C4-2B (cell line): ENCODE data around the gene CDKN1C.

Source experiments
- H3K27ac ChIP-seq: fragments of 450-650 bp; 2 replicates; pipeline ENCODE4 v1.5.1; 2017
- ZFX ChIP-seq: fragments of 450-650 bp; IDR thresholded peaks from 2 replicates; pipeline ENCODE4 v1.6.1; 2017
- TF ChIP-seq, protein P1 (sequence below): fragments of 450-650 bp; conservative IDR thresholded peaks from 2 replicates; pipeline ENCODE4 v1.5.1; 2017; ENCODE audit warnings: mild to moderate bottlenecking

Gene CDKN1C

DNA sequence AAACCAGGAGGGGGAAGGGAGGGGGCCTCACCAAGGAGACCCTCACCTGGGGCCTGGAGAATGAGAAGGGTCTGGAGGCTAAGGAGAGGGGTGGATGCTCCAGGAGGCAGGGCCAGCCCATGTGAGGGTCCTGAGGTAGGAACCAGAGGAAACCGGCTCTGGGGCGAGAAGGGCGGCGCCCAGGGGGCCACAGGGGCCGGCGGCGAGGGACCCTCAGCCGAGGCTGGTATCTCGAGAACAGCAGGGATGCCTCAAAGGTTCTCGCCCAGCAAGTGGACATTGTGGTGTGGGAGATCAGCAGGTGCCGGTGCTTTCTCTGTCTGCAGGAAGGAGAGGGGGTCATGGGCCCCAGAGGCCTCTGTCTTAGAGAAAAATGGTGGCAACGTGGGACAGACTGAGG, 47.9 kb downstream of the CDKN1C start:
- TF ChIP-seq ZFX = no peak
- TF ChIP-seq, protein P1, sequence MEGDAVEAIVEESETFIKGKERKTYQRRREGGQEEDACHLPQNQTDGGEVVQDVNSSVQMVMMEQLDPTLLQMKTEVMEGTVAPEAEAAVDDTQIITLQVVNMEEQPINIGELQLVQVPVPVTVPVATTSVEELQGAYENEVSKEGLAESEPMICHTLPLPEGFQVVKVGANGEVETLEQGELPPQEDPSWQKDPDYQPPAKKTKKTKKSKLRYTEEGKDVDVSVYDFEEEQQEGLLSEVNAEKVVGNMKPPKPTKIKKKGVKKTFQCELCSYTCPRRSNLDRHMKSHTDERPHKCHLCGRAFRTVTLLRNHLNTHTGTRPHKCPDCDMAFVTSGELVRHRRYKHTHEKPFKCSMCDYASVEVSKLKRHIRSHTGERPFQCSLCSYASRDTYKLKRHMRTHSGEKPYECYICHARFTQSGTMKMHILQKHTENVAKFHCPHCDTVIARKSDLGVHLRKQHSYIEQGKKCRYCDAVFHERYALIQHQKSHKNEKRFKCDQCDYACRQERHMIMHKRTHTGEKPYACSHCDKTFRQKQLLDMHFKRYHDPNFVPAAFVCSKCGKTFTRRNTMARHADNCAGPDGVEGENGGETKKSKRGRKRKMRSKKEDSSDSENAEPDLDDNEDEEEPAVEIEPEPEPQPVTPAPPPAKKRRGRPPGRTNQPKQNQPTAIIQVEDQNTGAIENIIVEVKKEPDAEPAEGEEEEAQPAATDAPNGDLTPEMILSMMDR = no peak
- no peak overlapping the region for H3K27ac ChIP-seq

DNA sequence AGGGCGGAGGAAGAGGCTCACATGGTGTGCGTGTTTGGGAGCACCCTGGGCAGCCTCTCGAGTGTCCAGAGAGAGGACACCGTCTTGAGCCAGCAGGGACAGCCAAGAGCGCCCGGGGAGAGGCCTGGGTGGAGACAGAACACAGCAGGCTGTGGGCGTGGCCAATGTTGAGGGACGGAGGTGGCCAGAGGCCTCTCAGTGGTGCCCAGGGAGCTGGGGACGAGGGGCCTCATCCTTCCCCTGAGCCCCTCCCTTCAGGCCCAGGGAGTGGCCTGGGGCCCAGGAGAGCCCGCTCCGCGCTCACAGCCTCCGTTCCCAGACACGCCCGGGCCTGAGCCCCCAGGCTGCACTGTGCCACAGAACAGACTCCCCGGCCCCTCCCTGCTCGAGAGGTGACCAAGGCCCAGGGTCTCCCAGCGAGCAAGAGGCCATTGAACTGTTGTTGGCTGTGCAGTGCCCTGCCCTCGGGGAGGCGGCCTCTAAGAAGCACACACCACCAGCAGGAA, 48.4 kb downstream of the CDKN1C start:
- no peak for TF ChIP-seq ZFX
- TF ChIP-seq, protein P1 = no peak
- H3K27ac ChIP-seq = no peak overlapping the region

DNA sequence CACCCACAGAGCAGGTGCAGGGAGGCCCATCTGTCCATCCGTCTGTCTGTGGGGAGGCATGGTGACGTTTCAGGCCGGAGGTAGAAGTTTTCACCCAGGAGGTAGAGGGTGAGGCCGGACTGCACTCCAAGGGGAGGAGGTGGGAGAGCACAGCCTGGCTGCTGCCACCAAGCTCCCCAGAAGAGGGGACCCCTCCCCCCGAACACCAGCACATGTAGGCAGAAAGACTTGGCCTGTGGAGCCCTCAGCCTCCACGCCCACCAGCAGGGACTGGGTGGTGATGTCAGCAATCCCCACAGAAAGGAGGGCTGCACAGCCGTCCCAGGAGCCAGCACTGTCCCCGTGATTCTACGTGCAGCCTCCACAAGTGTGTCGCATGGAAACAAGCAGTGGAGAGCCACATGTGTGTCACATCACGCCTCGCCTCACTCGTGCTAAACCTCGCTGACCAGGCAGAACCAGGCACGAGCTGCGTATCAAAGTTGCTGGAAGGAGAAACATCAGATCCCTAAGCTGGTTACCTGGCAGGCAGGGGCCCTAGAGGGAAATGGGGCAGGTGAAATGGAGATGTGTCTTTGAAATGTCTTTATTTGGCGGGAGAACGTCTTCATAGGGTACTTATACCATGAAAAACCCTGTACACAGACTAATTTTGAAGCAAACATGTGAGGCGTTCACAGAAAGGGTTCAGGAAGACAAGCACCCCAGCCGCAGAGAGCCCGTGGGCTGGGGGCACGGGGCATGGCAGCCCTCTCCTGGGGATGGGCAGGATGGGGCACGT, 49.1 kb downstream of the CDKN1C start:
- H3K27ac ChIP-seq = no peak overlapping the region
- TF ChIP-seq ZFX = no peak
- TF ChIP-seq, protein P1 = no peak

DNA sequence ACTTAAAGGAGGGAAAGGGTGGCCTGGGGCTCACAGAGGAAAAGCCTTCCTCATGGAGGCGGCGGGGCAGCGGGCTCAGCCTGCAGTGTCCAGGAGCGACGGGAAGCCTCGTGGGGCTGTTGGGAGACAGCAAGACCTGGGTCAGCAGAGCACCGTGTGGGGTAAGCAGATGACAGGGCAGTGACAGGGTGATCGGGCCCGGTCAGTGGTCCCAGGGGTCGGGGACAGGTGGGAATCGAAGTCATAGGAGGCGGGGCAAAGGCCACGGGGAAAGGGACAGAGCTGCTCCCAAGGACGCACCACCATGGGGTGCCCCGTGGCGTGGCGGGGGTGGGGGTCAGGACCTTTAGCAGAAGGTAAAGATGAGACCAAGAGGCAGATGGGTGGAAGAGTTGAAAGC, 49.8 kb downstream of the CDKN1C start:
- no peak overlapping the region for H3K27ac ChIP-seq
- TF ChIP-seq, protein P1 = no peak
- TF ChIP-seq ZFX = no peak

DNA sequence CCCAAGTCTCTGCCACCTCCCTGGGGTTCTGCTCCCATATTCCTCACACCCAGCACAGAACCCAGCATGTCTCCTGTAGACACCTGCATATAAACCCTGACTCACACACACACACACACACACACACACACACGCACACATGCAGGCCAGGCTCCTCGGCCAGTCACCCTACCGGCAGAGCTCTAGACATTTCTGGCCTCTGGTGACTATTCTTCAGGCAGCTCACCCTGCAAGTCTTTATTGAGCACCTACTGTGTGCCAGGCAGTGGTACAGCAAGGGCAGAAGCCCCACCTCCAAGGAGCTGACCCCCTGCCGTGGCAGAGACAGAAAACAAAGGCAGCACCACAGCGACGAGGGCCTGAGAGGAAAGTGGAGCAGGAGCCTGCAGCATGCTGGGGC, 50.3 kb downstream of the CDKN1C start:
- no peak overlapping the region for H3K27ac ChIP-seq
- no peak for TF ChIP-seq ZFX
- TF ChIP-seq, protein P1 = no peak

DNA sequence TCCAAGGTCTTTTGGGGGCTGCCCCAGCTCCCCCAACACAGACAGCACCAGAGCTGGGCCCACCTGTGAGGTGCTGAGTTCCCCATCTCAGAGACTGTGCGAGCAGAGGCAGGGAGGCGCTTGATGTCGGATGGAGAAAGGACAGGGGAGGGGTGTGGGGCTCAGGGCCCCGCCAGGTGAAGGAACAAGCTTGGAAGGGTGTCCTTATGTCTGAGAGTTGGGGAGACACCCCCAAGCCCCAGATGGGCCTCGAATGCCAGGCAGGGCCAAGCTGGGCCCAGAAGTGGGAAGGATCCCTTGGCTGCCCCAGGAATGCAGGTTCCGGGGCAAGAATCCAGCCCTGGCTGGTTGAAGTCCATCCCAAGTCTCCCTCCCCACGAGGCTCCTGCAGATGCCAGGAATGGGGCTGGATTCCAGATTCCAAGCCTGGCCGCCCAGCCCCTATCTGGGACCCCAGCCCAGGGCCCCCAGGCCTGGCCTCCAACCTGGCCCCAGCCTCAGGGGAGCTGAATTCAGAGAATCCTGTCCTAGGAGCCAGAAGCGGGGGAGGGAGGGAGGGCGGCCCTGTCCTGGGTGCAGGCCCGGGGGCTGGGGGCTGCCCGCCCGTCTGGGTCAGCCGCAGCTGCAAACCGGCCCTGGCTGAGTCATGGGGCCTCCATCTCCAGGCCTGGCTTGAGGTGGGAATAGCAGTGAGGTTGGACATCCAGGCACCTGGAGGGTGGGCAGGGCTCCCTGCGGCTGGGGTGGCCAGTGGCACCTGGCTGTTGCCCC, 50.9 kb downstream of the CDKN1C start:
- no peak overlapping the region for H3K27ac ChIP-seq
- TF ChIP-seq, protein P1 = no peak
- no peak for TF ChIP-seq ZFX
